Ishikawa (cell line): ENCODE measurements around the gene MPST.

ENCODE experiments used
- CEBPB ChIP-seq: IDR thresholded peaks from 2 replicates; pipeline ENCODE4 v1.6.1; 2012
- CREB1 ChIP-seq: IDR thresholded peaks from 2 replicates; pipeline ENCODE4 v1.6.1; 2012; ENCODE audit warnings: low read depth
- EGR1 ChIP-seq: IDR thresholded peaks from 2 replicates; pipeline ENCODE4 v1.6.1; 2012
- EP300 ChIP-seq: IDR thresholded peaks from 2 replicates; pipeline ENCODE4 v1.6.1; 2012; ENCODE audit warnings: borderline replicate concordance
- FOXM1 ChIP-seq: IDR thresholded peaks from 2 replicates; pipeline ENCODE4 v1.6.1; 2012; ENCODE audit warnings: low read depth, borderline replicate concordance
- NFIC ChIP-seq: IDR thresholded peaks from 2 replicates; pipeline ENCODE4 v1.6.1; 2012
- RAD21 ChIP-seq: IDR thresholded peaks from 2 replicates; pipeline ENCODE4 v1.6.1; 2012; ENCODE audit warnings: low read depth
- REST ChIP-seq: IDR thresholded peaks from 2 replicates; pipeline ENCODE4 v1.6.1; 2012; ENCODE audit warnings: low read depth, mild to moderate bottlenecking
- TAF1 ChIP-seq: IDR thresholded peaks from 2 replicates; pipeline ENCODE4 v1.6.1; 2012; ENCODE audit warnings: low read depth, mild to moderate bottlenecking
- TCF12 ChIP-seq: IDR thresholded peaks from 2 replicates; pipeline ENCODE4 v1.6.1; 2012; ENCODE audit warnings: low read depth
- TEAD4 ChIP-seq: IDR thresholded peaks from 2 replicates; pipeline ENCODE4 v1.6.1; 2012
- YY1 ChIP-seq: IDR thresholded peaks from 2 replicates; pipeline ENCODE4 v1.6.1; 2012; ENCODE audit warnings: low read depth
- ZBTB7A ChIP-seq: IDR thresholded peaks from 2 replicates; pipeline ENCODE4 v1.6.1; 2012; ENCODE audit warnings: low read depth
- TF ChIP-seq, protein P1 (sequence below): IDR thresholded peaks from 2 replicates; pipeline ENCODE4 v1.6.1; 2012
- TF ChIP-seq, protein P2 (sequence below): IDR thresholded peaks from 2 replicates; pipeline ENCODE4 v1.6.1; 2012

The MPST gene

DNA sequence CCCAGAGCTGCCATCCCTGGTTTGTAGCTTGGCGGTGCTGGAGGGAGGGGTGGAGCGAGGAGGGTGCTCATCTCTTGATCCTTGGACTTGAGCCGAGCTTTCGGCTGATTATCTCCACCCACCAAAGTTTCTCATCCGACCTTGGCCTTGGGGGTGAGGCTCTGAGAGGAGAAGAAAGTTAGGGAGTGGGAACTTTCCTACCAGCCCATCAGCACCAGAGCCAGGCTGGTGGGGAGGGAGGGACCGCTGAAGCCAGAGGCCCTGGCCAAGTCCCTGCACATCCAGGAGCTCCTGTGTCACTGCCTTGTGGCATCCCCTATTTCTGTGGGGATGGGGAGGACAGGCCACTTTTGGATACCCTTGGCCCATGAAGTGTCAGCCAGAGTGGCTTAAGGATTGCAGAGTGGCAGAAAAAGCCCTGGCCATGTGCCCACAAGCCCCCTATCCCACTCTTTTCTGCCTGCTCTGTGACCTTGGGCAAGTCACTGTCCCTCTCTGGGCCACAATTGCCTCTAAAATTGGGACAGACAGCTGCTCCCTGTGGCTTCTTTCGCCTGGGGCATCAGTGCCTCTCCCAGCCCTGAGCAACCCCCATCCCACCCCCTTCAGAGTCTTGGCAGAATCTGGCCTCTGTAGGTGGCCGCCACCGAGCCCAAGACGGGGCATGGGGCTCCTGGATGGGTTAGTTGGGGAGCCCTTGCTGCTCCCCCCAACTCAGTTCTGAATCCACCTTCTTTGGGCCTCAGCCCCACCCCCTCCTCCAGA, 42.3 kb downstream of the MPST start:
- TF ChIP-seq CEBPB, result no peak
- TF ChIP-seq, protein P1, sequence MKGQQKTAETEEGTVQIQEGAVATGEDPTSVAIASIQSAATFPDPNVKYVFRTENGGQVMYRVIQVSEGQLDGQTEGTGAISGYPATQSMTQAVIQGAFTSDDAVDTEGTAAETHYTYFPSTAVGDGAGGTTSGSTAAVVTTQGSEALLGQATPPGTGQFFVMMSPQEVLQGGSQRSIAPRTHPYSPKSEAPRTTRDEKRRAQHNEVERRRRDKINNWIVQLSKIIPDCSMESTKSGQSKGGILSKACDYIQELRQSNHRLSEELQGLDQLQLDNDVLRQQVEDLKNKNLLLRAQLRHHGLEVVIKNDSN, result no peak
- no peak for TF ChIP-seq NFIC
- no peak for TF ChIP-seq TEAD4
- TF ChIP-seq TCF12, result no peak
- TF ChIP-seq TAF1, result no peak
- no peak for TF ChIP-seq FOXM1
- no peak for TF ChIP-seq EP300
- TF ChIP-seq CREB1, result no peak
- no peak for TF ChIP-seq REST
- TF ChIP-seq RAD21, result no peak

- TF ChIP-seq TEAD4 (no peak), NFIC (no peak), TAF1 (no peak), EGR1 (no peak), CEBPB (no peak), ZBTB7A (no peak), YY1 (no peak), TCF12 (no peak), REST (no peak), RAD21 (no peak), EP300 (no peak), FOXM1 (no peak)
- TF ChIP-seq, protein P1, result no peak
These were observed 42.8 kb downstream of the MPST start for GRCh38 chr22:37062376-37062675.

DNA sequence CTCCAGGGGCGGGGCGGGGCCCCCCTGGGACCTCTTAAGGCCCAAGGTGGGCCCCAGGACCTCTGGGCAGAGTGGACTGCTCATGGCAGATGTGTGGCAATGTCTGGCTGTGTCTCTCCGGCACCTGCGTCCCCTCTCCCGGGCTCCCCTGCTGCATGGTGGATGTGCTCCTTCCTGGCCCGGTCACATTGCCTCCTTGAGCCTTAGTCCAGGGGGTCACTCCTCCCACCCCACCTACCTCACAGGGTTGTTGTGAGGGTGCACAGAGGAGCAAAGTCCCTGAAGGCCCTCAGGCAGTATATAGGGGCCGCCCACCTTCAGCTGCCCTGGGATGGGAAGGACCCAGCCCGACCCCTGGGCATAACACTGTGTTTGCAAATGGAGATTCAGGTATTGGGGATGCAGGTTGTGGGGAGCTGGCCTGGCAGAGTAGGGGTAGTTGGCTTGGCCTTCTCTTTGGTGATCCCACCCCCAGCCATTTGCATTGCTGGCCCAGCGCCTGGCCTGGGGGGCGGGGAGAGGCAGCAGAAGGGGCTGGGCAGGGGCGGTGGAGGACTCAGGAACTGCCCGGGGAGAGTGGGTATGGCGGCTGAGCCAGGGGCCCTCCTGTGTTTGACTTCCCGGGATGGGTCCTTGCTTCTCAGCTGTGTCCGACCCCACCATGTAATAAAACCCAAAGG, 43.3 kb downstream of the MPST start:
- no peak for TF ChIP-seq YY1

- TF ChIP-seq YY1 (no peak), FOXM1 (no peak), NFIC (0 out of 2 replicates have a peak, but pooled peaks have one; percentile 14)
These were observed 44.2 kb downstream of the MPST start for GRCh38 chr22:37063431-37064420.

DNA sequence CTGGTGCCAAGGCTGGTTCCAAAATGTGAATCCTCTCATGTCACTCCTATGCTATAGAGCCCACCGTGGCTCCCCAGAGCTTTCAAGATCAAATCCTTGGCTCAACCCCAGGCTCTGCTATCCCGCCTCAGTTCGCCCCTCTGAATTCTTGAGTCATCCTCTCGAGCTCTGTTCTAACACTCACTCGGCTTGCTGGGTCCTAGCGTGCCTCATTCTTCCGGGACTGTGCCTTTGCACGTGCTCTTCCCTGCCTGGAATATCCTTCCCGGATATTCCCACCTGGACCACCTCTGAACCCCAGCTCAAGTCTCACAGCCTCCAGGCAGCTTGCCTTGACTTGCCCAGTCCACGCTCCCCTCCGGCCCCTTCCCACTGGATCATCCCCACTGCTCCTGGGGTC, 45.0 kb downstream of the MPST start:
- TF ChIP-seq EP300, result no peak
- no peak for TF ChIP-seq TAF1
- TF ChIP-seq TCF12, result no peak
- no peak for TF ChIP-seq REST
- TF ChIP-seq NFIC, result no peak
- no peak for TF ChIP-seq ZBTB7A
- TF ChIP-seq EGR1, result no peak
- TF ChIP-seq YY1, result no peak
- no peak for TF ChIP-seq CEBPB
- TF ChIP-seq, protein P1, result no peak
- TF ChIP-seq, protein P2, sequence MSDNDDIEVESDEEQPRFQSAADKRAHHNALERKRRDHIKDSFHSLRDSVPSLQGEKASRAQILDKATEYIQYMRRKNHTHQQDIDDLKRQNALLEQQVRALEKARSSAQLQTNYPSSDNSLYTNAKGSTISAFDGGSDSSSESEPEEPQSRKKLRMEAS, result no peak
- TF ChIP-seq TEAD4, result no peak
- no peak for TF ChIP-seq CREB1
- no peak for TF ChIP-seq FOXM1
